ENCODE measurements around the gene NRXN3. TPM values are rescaled to one million over a fixed set of nuclear protein-coding genes. Genes with fewer than 3 reads are reported as not detected.

Gene NRXN3
- total and polyA plus RNA-seq, 2 donors (not counting 1 experiment from before 2014, with no cell fraction given), result not detected

- H3K36me3 ChIP-seq (replicated peaks in 1 of 2; ENCODE audit: control extremely low read depth in 1 of 2, control insufficient read depth in 1 of 2, extremely low read depth in 1 of 2, insufficient read depth in 2 of 2, low read length in 1 of 2), result no peaks in the 10 kb centered on the region
- WGBS (ENCODE audit: insufficient coverage), result 86% methylated on average over 4 of the region's 4 CpGs
- Mint-ChIP-seq H3K27me3 (peaks cover 11% of the 10 kb centered on the region), H3K4me1 (no peaks in the 10 kb centered on the region), H3K27ac (no peak overlapping the region), H3K4me3 (no peak overlapping the region), H3K9me3 (ENCODE audit: insufficient read depth) (no peaks in the 10 kb centered on the region)
- no peak for DNase-seq
- no peak overlapping the region for H3K4me2 ChIP-seq (replicated peaks; ENCODE audit: low read depth, low read length, poor library complexity, severe bottlenecking)
- H3K9me3 ChIP-seq (ENCODE audit: control extremely low read depth in 1 of 3, control insufficient read depth in 2 of 3, insufficient read depth in 1 of 3, low read length in 2 of 3), result no peaks in the 10 kb centered on the region
- no peak for TF ChIP-seq CTCF (IDR thresholded peaks at IDR 0.05)
- TF ChIP-seq EZH2 (IDR thresholded peaks at IDR 0.05; ENCODE audit: borderline replicate concordance, insufficient read depth, low read depth, low read length, poor library complexity, severe bottlenecking), result no peak
- intact Hi-C loops (cut with micrococcal nuclease), result no loop called here
- H3K79me2 ChIP-seq (ENCODE audit: control insufficient read depth, insufficient read depth, low read length), result no peaks in the 10 kb centered on the region
- H3K4me3 ChIP-seq (ENCODE audit: control extremely low read depth in 1 of 5, extremely low read depth in 1 of 5, insufficient read depth in 1 of 5, low read depth in 2 of 5, low read length in 4 of 5), result no peak overlapping the region
- H3K9ac ChIP-seq (ENCODE audit: low read length), result no peak overlapping the region
- no peaks in the 10 kb centered on the region for H4K20me1 ChIP-seq (ENCODE audit: control insufficient read depth, insufficient read depth, low read length, poor library complexity, severe bottlenecking)
- peaks cover 0 to 2% (median 0%) of the 10 kb centered on the region in 4 experiments for H3K27me3 ChIP-seq (replicated peaks in 1 of 4; ENCODE audit: control extremely low read depth in 1 of 4, control insufficient read depth in 3 of 4, insufficient read depth in 4 of 4, low read length in 3 of 4)
- ChIA-PET CTCF (no interaction called here), POLR2A (no interaction called here)
- no peak overlapping the region for H3K27ac ChIP-seq (ENCODE audit: low read length in 2 of 2)
- no peak for ATAC-seq (ENCODE audit: low read depth)
- no peaks in the 10 kb centered on the region for H3K4me1 ChIP-seq (ENCODE audit: control insufficient read depth in 2 of 2, insufficient read depth in 2 of 2, low read length in 2 of 2)
- no peak overlapping the region for H2AFZ ChIP-seq (ENCODE audit: insufficient read depth, low read depth, low read length, poor library complexity, severe bottlenecking)
These were observed 39.0 kb upstream of the NRXN3 start for GRCh38 chr14:78131201-78131600.

- no peaks in the 10 kb centered on the region for H3K79me2 ChIP-seq (ENCODE audit: control insufficient read depth, insufficient read depth, low read length)
- H3K4me2 ChIP-seq (replicated peaks; ENCODE audit: low read depth, low read length, poor library complexity, severe bottlenecking), result no peak overlapping the region
- H3K36me3 ChIP-seq (replicated peaks in 1 of 2; ENCODE audit: control extremely low read depth in 1 of 2, control insufficient read depth in 1 of 2, extremely low read depth in 1 of 2, insufficient read depth in 2 of 2, low read length in 1 of 2), result no peaks in the 10 kb centered on the region
- no peak overlapping the region for H3K27ac Mint-ChIP-seq
- no peak overlapping the region for H3K9ac ChIP-seq (ENCODE audit: low read length)
- POLR2A ChIA-PET, result no interaction called here
- H2AFZ ChIP-seq (ENCODE audit: insufficient read depth, low read depth, low read length, poor library complexity, severe bottlenecking), result no peak overlapping the region
- no peak for TF ChIP-seq CTCF (IDR thresholded peaks at IDR 0.05)
- TF ChIP-seq EZH2 (IDR thresholded peaks at IDR 0.05; ENCODE audit: borderline replicate concordance, insufficient read depth, low read depth, low read length, poor library complexity, severe bottlenecking), result no peak
- no peak for ATAC-seq (ENCODE audit: low read depth)
- H4K20me1 ChIP-seq (ENCODE audit: control insufficient read depth, insufficient read depth, low read length, poor library complexity, severe bottlenecking), result no peaks in the 10 kb centered on the region
- no peaks in the 10 kb centered on the region for H3K9me3 Mint-ChIP-seq (ENCODE audit: insufficient read depth)
- H3K27me3 Mint-ChIP-seq, result peaks cover 11% of the 10 kb centered on the region
- no peak overlapping the region for H3K4me3 ChIP-seq (ENCODE audit: control extremely low read depth in 1 of 5, extremely low read depth in 1 of 5, insufficient read depth in 1 of 5, low read depth in 2 of 5, low read length in 4 of 5)
- no peak overlapping the region for H3K27ac ChIP-seq (ENCODE audit: low read length in 2 of 2)
- CTCF ChIA-PET, result no interaction called here
- H3K27me3 ChIP-seq (replicated peaks in 1 of 4; ENCODE audit: control extremely low read depth in 1 of 4, control insufficient read depth in 3 of 4, insufficient read depth in 4 of 4, low read length in 3 of 4), result peaks cover 0 to 2% (median 0%) of the 10 kb centered on the region in 4 experiments
- no peak for DNase-seq
- H3K9me3 ChIP-seq (ENCODE audit: control extremely low read depth in 1 of 3, control insufficient read depth in 2 of 3, insufficient read depth in 1 of 3, low read length in 2 of 3), result no peaks in the 10 kb centered on the region
- no peaks in the 10 kb centered on the region for H3K4me1 Mint-ChIP-seq
- H3K4me3 Mint-ChIP-seq, result no peak overlapping the region
- H3K4me1 ChIP-seq (ENCODE audit: control insufficient read depth in 2 of 2, insufficient read depth in 2 of 2, low read length in 2 of 2), result no peaks in the 10 kb centered on the region
- 78% methylated on average over 3 of the region's 5 CpGs for WGBS (ENCODE audit: insufficient coverage)
- intact Hi-C loops (cut with micrococcal nuclease), result no loop called here
These were observed 38.6 kb upstream of the NRXN3 start for GRCh38 chr14:78131616-78132015.
